NCI-H1105 (cell line): ENCODE measurements around the gene ESD.

Experiments
- DNase-seq: peaks from one replicate; lab custom pipeline; 2025; lab: John Stamatoyannopoulos, UW

The ESD gene

DNA sequence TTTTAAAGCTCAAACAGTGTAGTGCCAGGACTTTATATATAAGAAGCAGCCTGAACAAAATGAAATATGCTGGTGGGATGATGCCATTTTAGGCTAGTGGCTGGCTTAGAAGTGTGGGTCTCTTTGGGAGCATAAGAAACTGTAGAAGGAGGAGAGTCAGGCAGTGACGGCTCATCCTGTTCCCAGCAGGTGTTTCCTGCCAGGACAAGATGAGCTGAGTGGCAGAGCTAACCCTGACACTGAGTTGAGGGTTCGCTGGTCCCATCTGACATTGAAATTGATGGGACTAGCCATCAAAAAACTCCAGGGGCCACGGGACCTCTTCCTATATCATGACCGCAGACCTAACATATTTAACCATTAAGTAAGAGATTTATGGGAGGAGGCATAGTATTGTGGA, 51.3 kb downstream of the ESD start:
- no peak for DNase-seq

DNA sequence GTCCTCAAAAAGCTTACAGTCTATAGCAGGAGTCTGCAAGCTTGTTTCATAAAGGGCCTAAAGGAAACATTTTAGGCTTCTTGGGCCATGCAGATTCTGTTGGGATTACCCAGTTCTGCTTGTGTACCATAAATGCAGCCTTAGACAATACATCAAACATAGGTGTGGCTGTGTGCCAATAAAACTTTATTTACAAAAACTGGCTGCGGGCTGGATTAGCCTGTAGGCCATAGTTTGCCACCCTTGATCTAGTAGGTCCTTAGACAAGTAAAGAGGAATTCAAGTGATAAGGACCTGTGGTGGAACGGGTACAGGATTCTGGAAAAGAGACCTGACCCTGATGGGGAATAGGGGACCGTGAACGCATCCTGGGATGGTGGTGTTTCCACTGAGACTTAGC, 51.9 kb downstream of the ESD start:
- DNase-seq: no peak

DNA sequence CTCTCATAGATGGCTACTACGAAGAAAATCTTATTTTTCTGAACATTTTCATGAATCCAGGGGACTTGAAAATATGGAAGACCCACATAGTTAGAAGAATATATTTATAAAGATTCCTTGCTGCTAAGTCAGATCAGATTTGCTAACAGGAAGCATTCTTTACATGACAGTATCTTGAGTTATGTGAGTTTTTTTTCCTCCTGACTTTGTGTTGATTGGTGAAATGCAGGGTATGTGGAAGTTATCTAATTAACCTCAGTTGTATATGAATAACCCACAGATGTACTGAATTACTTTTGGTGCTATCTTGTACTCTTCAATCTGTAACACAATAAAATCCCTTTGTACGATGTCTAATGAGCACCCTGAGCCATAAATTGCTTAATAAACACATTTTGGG, 53.8 kb downstream of the ESD start:
- DNase-seq: no peak

DNA sequence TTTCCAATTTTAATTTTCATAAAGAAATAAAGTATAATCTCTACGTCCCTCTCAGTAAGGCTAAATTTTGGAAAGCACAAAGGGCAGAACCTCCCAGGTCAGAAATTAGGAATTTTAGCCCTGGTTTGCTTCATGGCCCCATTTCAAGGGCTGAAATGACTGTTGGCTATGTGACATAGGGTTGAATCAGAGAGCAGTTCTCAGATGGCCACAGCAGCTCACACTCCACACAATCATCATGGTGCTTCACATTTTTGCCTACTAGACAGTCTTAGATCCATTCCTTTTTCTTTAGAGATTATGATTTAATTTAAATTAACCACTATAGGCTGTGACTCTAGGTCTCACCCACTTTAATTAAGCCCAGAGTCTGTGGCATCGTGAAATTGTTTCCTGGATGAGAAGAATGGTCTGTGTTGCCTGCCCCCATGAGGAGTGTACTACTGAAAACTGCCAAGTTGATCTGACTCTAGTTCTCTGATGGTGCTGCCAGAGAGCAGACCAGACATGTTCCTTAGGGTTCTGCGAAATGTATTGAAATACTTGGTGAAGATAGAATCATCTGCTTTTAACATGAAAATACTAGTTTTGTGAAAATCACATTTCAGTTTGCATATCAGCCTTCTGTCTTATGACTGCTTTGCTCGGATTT, 57.4 kb downstream of the ESD start:
- DNase-seq: no peak

DNA sequence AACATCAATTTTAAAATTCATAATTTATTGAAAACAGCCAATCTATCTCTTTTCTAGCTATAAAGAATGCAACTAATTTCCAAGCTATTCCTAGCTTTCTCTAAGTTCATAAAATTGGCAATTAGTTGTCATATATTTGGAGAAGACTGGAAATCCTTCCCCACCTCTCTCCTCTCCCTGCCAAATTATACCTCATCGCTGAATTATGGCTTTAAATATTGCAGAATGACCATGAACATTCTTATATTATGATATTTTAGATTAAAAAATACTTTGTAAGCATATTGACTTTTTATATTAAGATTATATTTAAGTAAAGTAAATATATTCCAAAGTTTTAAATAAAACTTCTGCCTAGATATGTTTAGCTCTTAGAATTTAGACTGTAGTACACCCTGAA, 58.2 kb downstream of the ESD start:
- no peak for DNase-seq

DNA sequence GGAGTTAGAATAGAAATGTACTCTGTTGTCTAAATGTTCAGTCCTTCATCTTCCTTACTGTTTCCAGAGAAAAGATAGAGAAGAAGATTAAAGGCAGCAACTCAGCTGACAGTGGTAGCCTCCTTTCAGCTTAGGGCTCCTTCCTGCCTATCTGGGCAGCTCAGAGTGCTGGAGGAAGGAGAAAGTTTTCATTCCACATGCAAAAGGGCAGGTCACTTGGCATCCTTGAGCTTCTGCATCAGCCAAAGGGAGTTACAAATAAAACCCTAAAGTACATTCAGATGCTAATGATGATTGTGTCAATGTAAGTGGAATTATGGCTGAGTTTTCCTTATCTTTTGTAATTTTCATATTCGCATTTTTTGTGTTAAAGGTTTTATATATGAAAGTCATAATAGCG, 58.9 kb downstream of the ESD start:
- DNase-seq: no peak

DNA sequence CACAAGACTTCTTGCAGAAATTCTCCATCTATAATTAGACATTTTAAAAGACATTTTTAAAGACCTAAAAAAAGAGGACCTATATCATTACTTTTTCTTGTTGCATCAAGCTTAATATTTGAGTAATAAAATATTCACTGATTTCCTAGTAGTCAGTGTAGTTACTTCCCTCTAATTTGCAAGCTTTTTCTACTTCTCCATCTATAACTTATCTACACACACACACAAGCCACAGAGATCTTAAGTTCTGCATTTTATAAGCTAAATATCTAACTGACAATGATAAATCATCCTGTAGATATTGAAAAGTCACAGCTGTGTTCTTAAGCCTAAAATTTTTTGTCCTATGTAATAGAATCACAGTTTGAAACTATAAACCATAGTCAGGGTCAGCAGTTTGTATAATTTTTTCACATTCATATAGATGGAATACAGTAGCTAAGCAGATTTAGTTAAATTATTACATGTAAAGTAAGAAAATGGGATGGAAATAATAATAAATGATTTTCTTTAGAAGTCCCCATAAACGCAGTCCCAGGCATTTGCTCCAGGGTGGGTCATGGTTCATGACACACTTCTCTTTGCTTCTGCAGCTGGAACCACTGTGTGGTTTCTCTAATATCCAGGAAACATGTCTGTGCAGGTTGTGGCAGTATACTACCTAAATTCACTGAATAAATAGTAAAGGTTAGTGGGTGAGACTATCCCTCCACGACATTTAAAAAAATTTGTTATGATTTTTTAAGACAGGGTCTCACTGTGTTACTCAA, 60.2 kb downstream of the ESD start:
- no peak for DNase-seq

DNA sequence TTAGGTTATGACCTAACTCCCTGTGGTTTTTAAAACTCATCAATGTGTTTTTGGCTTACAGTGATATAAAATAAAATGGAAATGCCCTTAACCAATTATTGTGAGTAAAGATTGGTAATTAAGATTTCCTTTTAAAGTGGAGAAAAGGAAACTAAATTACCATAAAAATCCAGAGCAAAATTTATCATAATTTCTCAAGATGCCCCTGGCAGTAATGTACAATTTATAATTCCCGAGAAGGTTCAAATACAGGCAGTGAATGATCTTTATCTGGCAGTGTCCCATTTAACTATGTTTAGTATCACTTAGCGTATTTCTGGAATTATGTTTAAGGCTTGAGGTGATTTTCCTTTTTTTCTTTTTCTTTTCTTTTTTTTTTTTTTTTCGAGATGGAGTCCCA, 61.5 kb downstream of the ESD start:
- no peak for DNase-seq

DNA sequence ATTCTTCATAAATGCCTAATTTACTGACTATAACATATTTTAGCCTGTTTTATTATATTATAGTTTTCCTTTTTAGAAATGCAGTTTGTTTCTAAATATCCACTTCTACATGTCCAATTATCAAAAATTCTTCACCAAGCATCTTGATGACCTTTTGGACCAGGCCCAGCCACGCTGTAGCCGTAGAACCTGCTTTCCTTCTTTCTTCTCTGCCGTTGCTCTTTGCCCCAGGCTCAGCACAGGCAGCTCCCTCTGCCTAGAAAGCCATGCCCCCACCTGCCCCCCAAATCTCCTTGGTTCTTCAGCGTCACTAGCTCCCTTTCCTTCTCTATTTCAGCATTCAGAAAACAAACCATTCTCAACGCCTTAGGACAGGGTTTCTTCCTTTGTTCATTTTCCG, 65.4 kb downstream of the ESD start:
- DNase-seq: no peak

DNA sequence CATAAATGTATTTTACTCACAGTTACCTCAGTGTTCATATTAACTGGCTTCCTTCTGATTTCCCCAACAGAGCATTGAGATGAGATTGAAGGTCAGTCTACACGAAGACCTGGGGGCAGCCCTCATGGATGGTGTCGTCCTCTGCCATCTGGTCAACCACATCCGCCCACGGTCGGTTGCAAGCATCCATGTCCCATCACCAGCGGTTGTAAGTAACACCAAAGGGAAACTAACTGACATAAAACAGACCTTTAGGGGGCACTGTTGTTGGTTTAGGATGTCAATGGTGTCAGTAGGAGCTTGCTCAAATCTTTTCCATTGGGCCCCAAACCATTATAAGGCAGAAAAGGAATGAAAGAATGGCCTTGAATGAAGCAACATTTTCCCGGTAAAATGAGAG, 68.2 kb downstream of the ESD start:
- no peak for DNase-seq

DNA sequence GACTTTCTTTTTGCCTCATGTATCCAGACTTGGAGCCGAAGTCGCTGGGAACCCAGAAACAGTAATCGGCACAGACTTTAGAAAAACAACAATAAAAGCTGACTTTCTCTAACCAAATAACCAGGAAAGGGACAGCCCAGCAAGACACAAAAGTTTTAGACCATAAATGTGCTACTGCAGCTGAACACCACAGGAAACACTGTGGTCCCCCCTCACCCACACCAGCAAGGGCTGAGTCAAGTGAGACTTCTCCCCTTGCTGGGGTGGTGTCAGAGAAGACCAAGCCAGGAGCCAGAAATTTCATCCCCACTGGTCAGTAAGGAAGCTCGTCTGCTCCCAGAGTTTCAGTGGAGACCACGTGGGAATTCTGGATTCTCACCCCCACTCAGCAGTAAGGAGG, 70.6 kb downstream of the ESD start:
- no peak for DNase-seq
